ENCODE data around the gene CASTOR2.
"Not testable (repeated sequence)": the region's sequence is repeated elsewhere in the genome, so short reads cannot be mapped to it uniquely, and the experiment has no call there.

DNA sequence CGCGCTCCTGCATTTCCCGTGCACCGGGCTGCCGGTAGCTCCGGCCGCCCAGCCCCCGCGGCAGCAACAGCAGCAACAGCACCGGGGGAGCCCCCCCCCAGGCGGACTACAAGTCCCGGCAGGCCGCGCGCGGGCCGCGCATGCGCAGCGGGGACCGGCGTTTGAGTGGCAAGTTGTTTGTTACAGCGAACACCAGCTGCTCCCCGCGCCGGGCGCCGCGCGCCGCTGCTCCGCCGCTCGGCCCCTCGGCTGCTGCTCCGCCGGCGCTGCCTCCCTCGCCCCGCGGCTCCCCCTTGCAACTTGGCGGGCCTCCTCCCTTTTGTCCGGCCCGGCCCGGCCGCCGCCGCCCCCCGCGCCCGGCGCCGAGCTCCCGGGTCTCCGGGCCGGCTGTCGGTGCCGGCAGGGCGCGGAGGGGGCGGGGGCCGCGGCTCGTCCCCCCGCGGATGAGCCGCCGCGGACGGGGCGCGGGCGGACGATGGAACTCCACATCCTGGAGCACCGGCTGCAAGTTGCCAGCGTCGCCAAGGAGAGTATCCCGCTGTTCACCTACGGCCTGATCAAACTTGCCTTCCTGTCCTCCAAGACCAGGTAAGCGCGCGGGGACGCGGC is at the start of gene CASTOR2:
- TF ChIP-seq POLR2A (IDR thresholded peaks at IDR 0.05): not testable (repeated sequence)
- TF ChIP-seq, protein P1, sequence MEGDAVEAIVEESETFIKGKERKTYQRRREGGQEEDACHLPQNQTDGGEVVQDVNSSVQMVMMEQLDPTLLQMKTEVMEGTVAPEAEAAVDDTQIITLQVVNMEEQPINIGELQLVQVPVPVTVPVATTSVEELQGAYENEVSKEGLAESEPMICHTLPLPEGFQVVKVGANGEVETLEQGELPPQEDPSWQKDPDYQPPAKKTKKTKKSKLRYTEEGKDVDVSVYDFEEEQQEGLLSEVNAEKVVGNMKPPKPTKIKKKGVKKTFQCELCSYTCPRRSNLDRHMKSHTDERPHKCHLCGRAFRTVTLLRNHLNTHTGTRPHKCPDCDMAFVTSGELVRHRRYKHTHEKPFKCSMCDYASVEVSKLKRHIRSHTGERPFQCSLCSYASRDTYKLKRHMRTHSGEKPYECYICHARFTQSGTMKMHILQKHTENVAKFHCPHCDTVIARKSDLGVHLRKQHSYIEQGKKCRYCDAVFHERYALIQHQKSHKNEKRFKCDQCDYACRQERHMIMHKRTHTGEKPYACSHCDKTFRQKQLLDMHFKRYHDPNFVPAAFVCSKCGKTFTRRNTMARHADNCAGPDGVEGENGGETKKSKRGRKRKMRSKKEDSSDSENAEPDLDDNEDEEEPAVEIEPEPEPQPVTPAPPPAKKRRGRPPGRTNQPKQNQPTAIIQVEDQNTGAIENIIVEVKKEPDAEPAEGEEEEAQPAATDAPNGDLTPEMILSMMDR (IDR thresholded peaks at IDR 0.05): not testable (repeated sequence)

Data from adrenal gland (tissue), 5 donors.